B cell (primary cell): ENCODE results near the gene KDM5B.

Source experiments
- CTCF ChIP-seq: fragments of 200-600 bp; IDR thresholded peaks from one replicate; pipeline ENCODE4 v1.8.0; 2022; ENCODE audit warnings: antibody characterized with exemption, mild to moderate bottlenecking
- EZH2 ChIP-seq: IDR thresholded peaks from 2 replicates; pipeline ENCODE4 v1.6.1; 2012; ENCODE audit warnings: borderline replicate concordance, low read depth, mild to moderate bottlenecking, moderate library complexity, low read length; ENCODE audit not compliant: insufficient read depth, poor library complexity, severe bottlenecking

DNA sequence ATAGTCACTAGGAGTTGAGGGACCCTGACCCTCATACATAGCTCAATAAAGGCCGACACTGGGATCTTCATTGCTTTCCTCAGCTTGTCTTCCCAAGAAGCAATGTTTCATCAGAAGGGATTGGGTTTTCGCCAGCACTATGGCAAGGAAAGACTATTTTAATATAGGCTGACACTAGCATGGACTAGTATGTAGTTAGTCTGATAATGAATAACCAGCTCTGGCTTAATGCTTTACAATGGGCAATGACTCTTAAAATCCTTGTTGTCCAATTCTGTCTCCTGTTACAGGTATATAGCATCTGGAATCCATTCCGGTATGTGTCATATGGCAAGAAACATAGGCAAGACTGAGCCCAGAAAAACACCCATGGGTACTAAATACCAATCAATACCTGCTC lies 82.7 kb downstream of the KDM5B start:
- TF ChIP-seq CTCF: no peak
- no peak for TF ChIP-seq EZH2
